ENCODE results near the gene PCED1B.

Gene PCED1B

GRCh38 chr12:47231456-47231855 lies 152.0 kb downstream of the PCED1B start:
- no peak for DNase-seq (ENCODE audit: low read depth in 2 of 2)

GRCh38 chr12:47234576-47235141 lies 155.2 kb downstream of the PCED1B start:
- no peak for DNase-seq (ENCODE audit: low read depth in 2 of 2)

GRCh38 chr12:47235258-47236040 lies 156.0 kb downstream of the PCED1B start:
- DNase-seq (ENCODE audit: low read depth in 2 of 2): no peak

GRCh38 chr12:47236109-47236714 lies 156.8 kb downstream of the PCED1B start:
- DNase-seq (ENCODE audit: low read depth in 2 of 2): no peak

GRCh38 chr12:47237751-47238211 lies 158.4 kb downstream of the PCED1B start:
- no peak for DNase-seq (ENCODE audit: low read depth in 2 of 2)

- DNase-seq (ENCODE audit: low read depth in 2 of 2): no peak
Observed at GRCh38 chr12:47238669-47239114, 159.3 kb downstream of the PCED1B start.

- no peak for DNase-seq (ENCODE audit: low read depth in 2 of 2)
Observed at GRCh38 chr12:47242426-47242825, 163.0 kb downstream of the PCED1B start.

GRCh38 chr12:47244835-47245234 lies 165.4 kb downstream of the PCED1B start:
- no peak for DNase-seq (ENCODE audit: low read depth in 2 of 2)

GRCh38 chr12:47245623-47246022 lies 166.2 kb downstream of the PCED1B start:
- no peak for DNase-seq (ENCODE audit: low read depth in 2 of 2)

- no peak for DNase-seq (ENCODE audit: low read depth in 2 of 2)
Observed at GRCh38 chr12:47247418-47247817, 168.0 kb downstream of the PCED1B start.

GRCh38 chr12:47249082-47249481 lies 169.7 kb downstream of the PCED1B start:
- DNase-seq (ENCODE audit: low read depth in 2 of 2): no peak

- no peak for DNase-seq (ENCODE audit: low read depth in 2 of 2)
Observed at GRCh38 chr12:47249719-47250357, 170.4 kb downstream of the PCED1B start.

- DNase-seq (ENCODE audit: low read depth in 2 of 2): no peak
Observed at GRCh38 chr12:47251919-47252318, 172.5 kb downstream of the PCED1B start.

GRCh38 chr12:47264951-47265350 lies 185.5 kb downstream of the PCED1B start:
- DNase-seq (ENCODE audit: low read depth in 2 of 2): no peak

GRCh38 chr12:47265391-47265790 lies 186.0 kb downstream of the PCED1B start:
- DNase-seq (ENCODE audit: low read depth in 2 of 2): no peak

GRCh38 chr12:47267571-47267970 lies 188.2 kb downstream of the PCED1B start:
- no peak for DNase-seq (ENCODE audit: low read depth in 2 of 2)

- no peak for DNase-seq (ENCODE audit: low read depth in 2 of 2)
Observed at GRCh38 chr12:47268501-47269454, 189.4 kb downstream of the PCED1B start.

- DNase-seq (ENCODE audit: low read depth in 2 of 2): no peak
Observed at GRCh38 chr12:47269916-47270315, 190.5 kb downstream of the PCED1B start.

GRCh38 chr12:47270782-47271664 lies 191.6 kb downstream of the PCED1B start:
- DNase-seq (ENCODE audit: low read depth in 2 of 2): no peak

- no peak for DNase-seq (ENCODE audit: low read depth in 2 of 2)
Observed at GRCh38 chr12:47271800-47272239, 192.4 kb downstream of the PCED1B start.
